ENCODE measurements around the gene CTRB2.

The CTRB2 gene

DNA sequence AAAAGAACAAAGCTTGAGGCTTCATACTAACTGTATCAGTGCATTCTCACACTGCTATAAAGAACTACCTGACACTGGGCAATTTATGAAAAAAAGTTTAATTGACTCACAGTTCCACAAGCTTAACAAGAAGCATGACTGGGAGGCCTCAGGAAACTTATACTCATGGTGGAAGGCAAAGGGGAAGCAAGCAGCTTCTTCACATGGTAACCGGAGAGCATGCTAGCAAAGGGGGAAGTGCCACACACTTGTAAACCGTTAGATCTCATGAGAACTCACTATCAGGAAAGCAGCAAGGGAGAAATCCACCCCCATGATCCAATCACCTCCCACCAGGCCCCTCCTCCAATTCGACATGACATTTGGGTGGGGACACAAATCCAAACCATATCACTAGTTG is 25.3 kb downstream of the CTRB2 start:
- H3K4me3 ChIP-seq (ENCODE audit: control insufficient read depth, low read depth, low read length), result no peak overlapping the region
- TF ChIP-seq CTCF (conservative IDR thresholded peaks at IDR 0.05; ENCODE audit: control insufficient read depth, insufficient read depth, low read depth, low read length), result no peak
- DNase-seq (ENCODE audit: low read depth), result no peak

- no peak for TF ChIP-seq CTCF (conservative IDR thresholded peaks at IDR 0.05; ENCODE audit: control insufficient read depth, insufficient read depth, low read depth, low read length)
- no peak overlapping the region for H3K4me3 ChIP-seq (ENCODE audit: control insufficient read depth, low read depth, low read length)
- no peak for DNase-seq (ENCODE audit: low read depth)
These were observed 27.8 kb downstream of the CTRB2 start for GRCh38 chr16:75179208-75179607.

DNA sequence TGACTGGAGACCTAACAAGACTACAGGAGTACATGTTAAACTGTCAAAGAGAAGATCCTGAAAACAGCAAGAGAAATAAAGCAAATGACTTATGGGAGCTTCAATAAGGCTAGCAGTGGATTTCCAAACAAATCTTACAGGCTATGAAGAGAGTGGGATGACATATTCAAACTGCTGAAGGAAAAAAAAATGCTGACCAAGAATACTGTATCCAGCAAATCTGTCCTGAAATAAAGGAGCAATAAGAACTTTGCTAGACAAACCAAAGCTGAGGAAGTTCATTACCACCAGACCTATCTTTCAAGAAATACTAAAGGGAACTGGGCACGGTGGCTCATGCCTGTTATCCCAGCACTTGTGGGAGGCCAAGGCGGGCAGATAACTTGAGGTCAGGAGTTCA is 30.0 kb downstream of the CTRB2 start:
- no peak for TF ChIP-seq CTCF (conservative IDR thresholded peaks at IDR 0.05; ENCODE audit: control insufficient read depth, insufficient read depth, low read depth, low read length)
- no peak overlapping the region for H3K4me3 ChIP-seq (ENCODE audit: control insufficient read depth, low read depth, low read length)
- no peak for DNase-seq (ENCODE audit: low read depth)

- TF ChIP-seq CTCF (conservative IDR thresholded peaks at IDR 0.05; ENCODE audit: control insufficient read depth, insufficient read depth, low read depth, low read length), result no peak
- DNase-seq (ENCODE audit: low read depth), result no peak
These were observed 31.9 kb downstream of the CTRB2 start for GRCh38 chr16:75175074-75175473.

DNA sequence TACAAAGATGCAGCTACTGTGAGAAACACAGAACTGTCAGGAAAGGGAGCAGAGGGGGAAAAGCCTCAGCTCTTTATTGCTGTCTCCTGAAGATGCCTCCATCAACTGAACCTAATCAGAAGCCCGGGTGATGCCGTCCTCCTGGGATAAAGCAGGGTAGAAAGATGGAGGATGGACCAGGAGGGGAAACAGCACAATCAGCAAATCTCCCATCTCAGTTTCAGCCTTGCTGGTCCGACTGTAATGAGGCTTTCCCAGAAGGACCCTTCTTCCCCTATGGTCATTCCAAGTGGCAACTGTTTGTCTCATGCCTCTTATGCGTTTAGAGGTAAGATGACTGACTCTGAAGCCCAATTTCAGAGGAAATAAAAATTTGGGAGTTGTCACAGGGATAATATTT is 34.4 kb downstream of the CTRB2 start:
- no peak for DNase-seq (ENCODE audit: low read depth)
- no peak for TF ChIP-seq CTCF (conservative IDR thresholded peaks at IDR 0.05; ENCODE audit: control insufficient read depth, insufficient read depth, low read depth, low read length)
- H3K4me3 ChIP-seq (ENCODE audit: control insufficient read depth, low read depth, low read length), result no peak overlapping the region

More at GRCh38 chr16:75175074-75175473, 31.9 kb downstream of the CTRB2 start:
- H3K4me3 ChIP-seq (ENCODE audit: control insufficient read depth, low read depth, low read length), result no peak overlapping the region

DNA sequence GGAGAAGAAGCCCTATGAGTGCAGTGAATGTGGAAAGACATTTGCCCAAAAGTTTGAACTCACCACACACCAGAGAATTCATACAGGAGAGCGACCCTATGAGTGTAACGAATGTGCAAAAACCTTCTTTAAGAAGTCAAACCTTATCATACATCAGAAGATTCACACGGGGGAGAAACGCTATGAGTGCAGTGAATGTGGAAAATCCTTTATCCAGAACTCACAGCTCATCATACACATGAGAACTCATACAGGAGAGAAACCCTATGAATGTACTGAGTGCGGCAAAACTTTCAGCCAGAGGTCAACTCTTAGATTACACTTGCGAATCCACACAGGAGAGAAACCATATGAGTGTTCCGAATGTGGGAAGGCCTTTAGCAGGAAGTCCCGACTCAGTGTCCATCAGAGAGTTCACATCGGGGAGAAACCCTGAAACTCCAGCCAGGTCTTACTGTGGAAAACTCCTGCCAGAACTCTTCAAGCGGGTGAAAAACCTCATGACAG is 37.0 kb downstream of the CTRB2 start:
- TF ChIP-seq CTCF (conservative IDR thresholded peaks at IDR 0.05; ENCODE audit: control insufficient read depth, insufficient read depth, low read depth, low read length), result no peak
- no peak for DNase-seq (ENCODE audit: low read depth)
- no peak overlapping the region for H3K4me3 ChIP-seq (ENCODE audit: control insufficient read depth, low read depth, low read length)

DNA sequence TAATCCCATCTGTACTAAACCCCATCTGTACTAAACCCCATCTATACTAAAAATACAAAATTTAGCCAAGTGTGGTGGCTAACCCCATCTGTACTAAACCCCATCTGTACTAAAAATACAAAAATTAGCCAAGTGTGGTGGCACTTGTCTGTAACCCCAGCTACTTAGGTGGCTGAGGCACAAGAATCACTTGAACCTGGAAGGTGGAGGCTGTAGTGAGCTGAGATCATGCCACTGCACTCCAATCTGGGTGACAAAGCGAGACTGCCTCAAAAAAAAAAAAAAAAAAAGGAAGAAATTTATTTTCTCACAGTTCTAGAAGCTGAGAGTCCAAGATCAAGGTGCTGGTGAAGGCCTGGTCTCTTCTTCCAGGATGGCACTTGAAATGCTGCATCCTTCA is 46.6 kb downstream of the CTRB2 start:
- no peak overlapping the region for H3K4me3 ChIP-seq (ENCODE audit: control insufficient read depth, low read depth, low read length)
- no peak for DNase-seq (ENCODE audit: low read depth)
- no peak for TF ChIP-seq CTCF (conservative IDR thresholded peaks at IDR 0.05; ENCODE audit: control insufficient read depth, insufficient read depth, low read depth, low read length)

All from fibroblast of mammary gland (primary cell).